NCI-H69 (cell line): ENCODE data around the gene BMPER.

ENCODE experiments used
- DNase-seq: peaks from one replicate; lab custom pipeline; 2025; lab: John Stamatoyannopoulos, UW

The BMPER gene

GRCh38 chr7:33923440-33924229 lies 18.3 kb downstream of the BMPER start:
- DNase-seq, result no peak

DNA sequence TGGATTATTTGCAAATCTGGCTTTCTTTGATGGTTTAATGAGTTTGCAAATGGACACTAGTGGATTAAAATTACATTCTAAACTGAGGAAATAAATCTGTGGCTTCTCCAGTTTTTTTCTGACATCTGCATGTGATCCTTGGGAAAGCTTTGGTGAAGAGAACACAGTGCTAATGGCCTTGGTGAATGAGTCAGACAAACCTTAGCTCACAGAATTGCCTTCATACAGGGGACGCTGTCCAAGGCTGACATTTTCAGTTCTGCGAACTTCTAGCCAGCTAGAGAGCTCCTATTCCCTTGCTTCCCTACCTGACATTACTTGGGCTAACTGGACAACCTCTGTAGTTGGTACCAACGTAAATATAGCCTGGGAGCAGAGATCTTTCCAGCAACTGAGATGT lies 21.2 kb downstream of the BMPER start:
- no peak for DNase-seq

GRCh38 chr7:33928986-33929385 lies 23.6 kb downstream of the BMPER start:
- no peak for DNase-seq

DNA sequence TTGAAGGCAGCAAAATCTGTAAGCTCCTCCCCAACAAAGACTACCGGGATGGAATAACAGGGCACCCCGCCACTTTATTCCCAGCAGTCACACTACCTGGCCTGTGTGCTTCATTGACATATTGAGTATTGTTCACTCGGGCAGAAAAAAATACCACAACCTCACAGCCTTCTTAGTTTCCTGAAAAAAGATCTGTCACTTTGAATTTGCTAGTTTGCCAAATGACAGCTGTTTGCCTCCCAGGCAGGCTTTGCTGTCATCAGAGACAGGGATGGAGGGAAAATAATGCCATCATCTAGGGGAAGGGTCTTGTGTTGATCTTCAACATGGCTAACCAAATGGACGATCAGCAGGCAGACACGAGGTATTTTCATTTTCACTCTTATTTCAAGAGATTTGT lies 26.9 kb downstream of the BMPER start:
- DNase-seq, result no peak

GRCh38 chr7:33932832-33933468 lies 27.6 kb downstream of the BMPER start:
- peak; percentile 57 for DNase-seq

DNA sequence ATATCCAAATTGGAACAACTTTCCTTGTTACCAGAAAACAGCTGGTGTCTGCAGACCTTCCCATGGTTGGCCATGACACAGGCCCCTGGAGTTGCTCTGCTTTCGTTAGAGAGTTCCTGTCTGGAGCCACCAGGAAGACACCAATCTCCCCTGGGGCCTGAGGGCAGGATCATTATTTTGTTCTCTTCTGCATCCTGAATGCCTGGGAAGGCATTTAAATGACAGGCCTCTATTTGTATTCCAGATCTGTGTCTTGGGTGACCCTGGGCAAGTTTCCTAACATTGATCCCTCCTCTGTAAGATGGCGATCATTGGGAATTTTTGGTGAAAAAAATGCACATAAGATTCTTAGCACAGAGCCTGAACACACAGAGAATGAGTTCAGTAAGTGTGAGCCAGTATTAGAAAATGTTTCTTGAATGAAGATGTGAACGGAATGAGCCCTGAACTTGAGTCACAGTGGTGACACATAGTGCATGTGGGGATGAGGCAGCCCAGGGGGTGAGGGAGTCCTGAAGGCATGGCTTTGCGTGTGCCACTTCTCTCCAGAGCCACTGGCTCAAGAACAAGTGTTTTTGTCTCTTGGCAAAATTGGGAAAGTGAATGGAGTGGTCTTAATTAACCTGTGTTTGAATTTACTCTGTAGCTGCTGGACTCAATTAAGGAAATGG lies 28.4 kb downstream of the BMPER start:
- no peak for DNase-seq

DNA sequence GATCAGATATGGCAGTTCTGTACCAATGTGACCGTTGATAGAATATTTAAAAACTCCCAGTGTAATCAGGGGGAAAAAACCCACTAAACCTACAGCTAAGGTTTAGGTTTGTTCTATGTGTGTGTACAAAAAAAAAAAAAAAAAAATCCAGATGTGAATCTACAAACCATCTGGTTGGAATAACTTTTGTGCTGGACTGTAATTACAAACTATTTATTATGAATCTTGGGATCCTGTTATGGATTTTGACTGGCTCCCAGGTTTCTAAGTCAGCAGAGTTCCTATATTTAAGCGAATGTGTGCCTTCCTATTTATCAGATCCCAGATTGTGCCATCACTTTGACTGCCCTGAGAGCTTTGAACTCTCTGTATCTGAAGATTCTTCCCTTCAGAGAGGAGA lies 29.1 kb downstream of the BMPER start:
- no peak for DNase-seq

GRCh38 chr7:33936503-33936902 lies 31.2 kb downstream of the BMPER start:
- no peak for DNase-seq

DNA sequence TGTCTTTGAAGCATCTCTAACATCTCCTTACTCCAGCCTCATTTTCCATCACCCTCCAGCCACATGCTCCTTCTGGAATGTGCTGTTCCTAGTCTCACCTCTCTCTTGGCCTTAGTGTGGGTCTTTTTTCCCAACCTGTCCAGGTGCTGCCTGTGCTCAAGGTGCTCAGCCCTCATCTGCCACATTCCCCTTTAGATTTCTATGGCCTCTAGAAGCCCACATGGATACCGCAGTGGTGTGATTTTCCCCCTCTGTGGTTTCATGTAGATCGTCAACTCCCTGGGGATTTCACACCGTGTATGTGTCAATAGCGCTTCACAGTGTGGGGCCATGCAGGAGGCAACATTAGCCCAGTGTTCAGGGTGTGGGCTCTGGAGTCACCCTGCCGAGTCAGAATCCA lies 32.5 kb downstream of the BMPER start:
- no peak for DNase-seq

GRCh38 chr7:33939121-33939520 lies 33.8 kb downstream of the BMPER start:
- no peak for DNase-seq

DNA sequence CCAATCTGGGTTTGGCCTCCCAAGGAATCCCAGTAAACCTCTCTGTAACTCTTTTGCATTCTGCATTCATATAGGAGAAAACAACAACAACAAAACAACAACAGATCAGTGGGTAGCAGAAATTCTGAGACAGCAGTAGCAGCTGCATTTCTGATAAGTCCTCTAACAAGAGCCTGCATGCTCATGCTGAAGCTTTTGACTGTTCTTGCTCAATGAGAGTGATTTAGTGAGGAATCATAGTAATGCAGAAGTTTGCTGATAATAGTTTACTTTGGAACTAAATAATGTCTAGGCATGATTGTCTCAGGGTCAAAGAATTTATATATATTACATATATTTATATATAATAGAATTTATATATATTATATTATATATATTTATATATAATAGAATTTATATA lies 35.2 kb downstream of the BMPER start:
- no peak for DNase-seq

- DNase-seq, result no peak
Measured at GRCh38 chr7:33941418-33941817, 36.1 kb downstream of the BMPER start.

DNA sequence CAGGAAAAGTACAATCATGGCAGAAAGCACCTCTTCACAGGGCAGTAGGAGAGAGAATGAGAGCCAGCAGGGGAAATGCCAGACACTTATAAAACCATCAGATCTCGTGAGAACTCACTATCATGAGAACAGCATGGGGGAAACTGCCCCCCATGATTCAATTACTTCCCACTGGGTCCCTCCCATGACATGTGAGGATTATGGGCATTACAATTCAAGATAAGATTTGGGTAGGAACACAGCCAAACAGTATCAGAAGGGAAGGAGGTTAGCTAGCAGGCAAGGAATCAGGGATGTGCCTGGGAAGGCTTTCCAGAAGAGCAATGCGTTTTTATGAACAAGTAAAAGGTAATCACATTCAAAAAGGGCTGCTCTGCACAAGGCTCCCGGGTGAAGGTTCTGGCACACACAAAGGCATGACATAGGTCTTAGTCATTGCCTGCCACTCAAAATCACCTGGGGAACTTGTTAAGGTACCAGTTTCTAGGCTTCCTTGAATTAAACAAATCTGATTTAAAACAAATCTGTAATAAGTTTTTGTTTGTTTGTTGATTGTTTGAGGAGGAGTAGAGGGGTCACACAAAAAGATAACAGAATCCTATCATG lies 40.9 kb downstream of the BMPER start:
- DNase-seq, result no peak

- DNase-seq, result no peak
Measured at GRCh38 chr7:33950047-33950714, 44.8 kb downstream of the BMPER start.

- no peak for DNase-seq
Measured at GRCh38 chr7:33952824-33953223, 47.5 kb downstream of the BMPER start.

GRCh38 chr7:33958104-33958503 lies 52.8 kb downstream of the BMPER start:
- no peak for DNase-seq

DNA sequence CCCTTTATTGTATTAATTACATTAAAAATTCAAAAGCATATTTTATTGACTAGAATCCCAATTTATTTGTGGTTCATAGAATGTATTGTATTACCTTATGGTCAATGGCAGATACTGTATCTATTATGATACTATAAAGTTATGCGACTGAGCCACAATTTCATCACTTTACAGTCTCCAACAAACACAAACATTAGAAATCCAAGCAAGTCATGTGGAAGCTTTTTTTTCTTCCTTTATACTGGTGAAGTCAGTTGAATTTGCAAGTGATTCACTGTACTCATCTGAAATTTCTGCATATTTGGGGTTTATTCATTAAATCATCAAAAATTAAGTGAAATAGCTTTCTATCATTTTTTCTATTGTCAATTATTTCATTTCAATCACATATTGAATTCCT lies 54.3 kb downstream of the BMPER start:
- no peak for DNase-seq

- no peak for DNase-seq
Measured at GRCh38 chr7:33961948-33962347, 56.6 kb downstream of the BMPER start.

DNA sequence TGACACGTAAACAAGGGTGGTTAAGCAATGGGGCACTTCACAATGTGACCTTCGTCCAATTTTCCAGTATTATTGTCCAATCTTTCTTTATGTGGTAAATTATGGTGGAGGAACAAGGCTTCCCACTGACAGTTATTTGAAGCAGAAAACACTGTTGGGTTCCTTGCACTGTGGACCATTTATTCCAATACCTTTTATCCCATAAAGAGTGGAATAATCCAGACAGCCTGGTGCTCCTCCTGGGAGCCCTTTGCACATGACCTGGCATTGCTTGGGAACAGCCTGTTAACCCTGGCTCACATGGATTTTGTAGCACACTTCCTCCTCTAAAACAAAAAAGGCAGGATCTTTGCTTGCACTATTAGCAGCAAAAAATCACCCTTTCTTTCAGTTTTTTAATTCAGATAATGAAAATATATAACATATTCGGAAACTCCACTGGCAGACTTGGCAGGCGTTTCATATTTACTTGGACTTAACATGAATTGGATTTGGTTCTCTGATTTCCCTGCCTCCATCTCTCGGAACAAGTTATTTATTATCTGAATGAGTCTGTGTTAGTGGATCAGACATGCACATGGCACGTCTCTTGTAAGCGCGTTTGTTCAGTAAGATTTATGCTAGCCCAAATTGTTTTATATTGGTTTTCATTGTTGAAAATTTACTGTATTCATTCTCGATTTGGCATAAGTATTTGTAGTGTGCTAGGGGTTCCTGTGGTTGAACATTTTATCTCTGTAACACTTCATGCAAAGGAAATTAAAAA lies 59.3 kb downstream of the BMPER start:
- DNase-seq, result no peak

- DNase-seq, result no peak
Measured at GRCh38 chr7:33965183-33965744, 59.9 kb downstream of the BMPER start.

GRCh38 chr7:33968591-33968990 lies 63.3 kb downstream of the BMPER start:
- no peak for DNase-seq
